HEK293 (cell line): Measurements from ENCODE around the gene MAP3K5.

Source experiments
- CTCF ChIA-PET: fragments of 350-600 bp; formaldehyde crosslinking; extraction: SDS; loops from one replicate; lab custom pipeline; 2021; ENCODE audit warnings: antibody characterized with exemption; lab: Yijun Ruan, JAX
- POLR2A ChIA-PET: fragments of 300-600 bp; formaldehyde crosslinking; extraction: SDS; loops from one replicate; lab custom pipeline; 2020; ENCODE audit warnings: antibody characterized with exemption, inconsistent platforms; lab: Yijun Ruan, JAX
- H3K27ac ChIP-seq: fragments of 200-500 bp; sonication (Bioruptor generic); 2 replicates; pipeline ENCODE4 v1.5.1; 2014; ENCODE audit warnings: low read depth, low read length, control low read depth, inconsistent platforms; ENCODE audit errors: extremely low read depth
- H3K36me3 ChIP-seq, 2 experiments: fragments of 200-500 bp in 1 of 2; sonication (Bioruptor generic) in 1 of 2; 1 replicate in 1 of 2; 2 replicates in 1 of 2; pipeline ENCODE4 v1.5.1; 2014 to 2017; ENCODE audit warnings: inconsistent platforms in 2 of 2, low read length in 2 of 2; ENCODE audit not compliant: control insufficient read depth in 2 of 2, insufficient read depth in 1 of 2
- H3K4me1 ChIP-seq: fragments of 200-500 bp; sonication (Bioruptor generic); 2 replicates; pipeline ENCODE4 v1.5.1; 2014; ENCODE audit warnings: mild to moderate bottlenecking, low read length, inconsistent platforms; ENCODE audit not compliant: control insufficient read depth, insufficient read depth
- H3K4me3 ChIP-seq: 2 replicates; pipeline ENCODE4 v1.5.1; 2011; ENCODE audit warnings: low read depth, mild to moderate bottlenecking, control low read depth, low read length, moderate library complexity
- H3K9me3 ChIP-seq: fragments of 200-500 bp; sonication (Bioruptor generic); 2 replicates; pipeline ENCODE4 v1.5.1; 2014; ENCODE audit warnings: low read depth, low read length, inconsistent platforms; ENCODE audit not compliant: control insufficient read depth, insufficient read depth
- GLIS1 ChIP-seq: fragments of 450-650 bp; formaldehyde crosslinking; IDR thresholded peaks from 2 replicates; pipeline ENCODE4 v1.5.1; 2016; ENCODE audit warnings: missing biosample characterization, missing genetic modification characterization
- HIC1 ChIP-seq: fragments of 450-650 bp; formaldehyde crosslinking; IDR thresholded peaks from 2 replicates; pipeline ENCODE4 v1.5.1; 2016; ENCODE audit warnings: missing biosample characterization, missing genetic modification characterization
- HOXA7 ChIP-seq: sonication (generic); formaldehyde crosslinking; IDR thresholded peaks from 2 replicates; pipeline ENCODE4 v1.8.1; 2022; ENCODE audit warnings: missing genetic modification reagents, borderline replicate concordance
- KLF16 ChIP-seq: fragments of 450-650 bp; formaldehyde crosslinking; IDR thresholded peaks from 2 replicates; pipeline ENCODE4 v1.5.1; 2017; ENCODE audit warnings: missing biosample characterization, missing genetic modification characterization
- ZBTB10 ChIP-seq: fragments of 450-650 bp; formaldehyde crosslinking; IDR thresholded peaks from 2 replicates; pipeline ENCODE4 v1.5.1; 2016; ENCODE audit warnings: missing biosample characterization, missing genetic modification characterization
- ZBTB20 ChIP-seq: fragments of 450-650 bp; formaldehyde crosslinking; IDR thresholded peaks from 2 replicates; pipeline ENCODE4 v1.5.1; 2016; ENCODE audit warnings: missing biosample characterization, missing genetic modification characterization
- ZBTB44 ChIP-seq: fragments of 450-650 bp; IDR thresholded peaks from 2 replicates; pipeline ENCODE4 v1.5.1; 2018; ENCODE audit warnings: missing biosample characterization, mild to moderate bottlenecking, missing genetic modification characterization
- ZBTB7A ChIP-seq: fragments of 450-650 bp; formaldehyde crosslinking; IDR thresholded peaks from 2 replicates; pipeline ENCODE4 v1.5.1; 2016; ENCODE audit warnings: low read depth, missing biosample characterization, missing genetic modification characterization
- ZFP69B ChIP-seq: fragments of 450-650 bp; formaldehyde crosslinking; IDR thresholded peaks from 2 replicates; pipeline ENCODE4 v1.5.1; 2016; ENCODE audit warnings: missing biosample characterization, missing genetic modification characterization
- ZNF114 ChIP-seq: fragments of 450-650 bp; formaldehyde crosslinking; IDR thresholded peaks from 2 replicates; pipeline ENCODE4 v1.5.0; 2017; ENCODE audit warnings: missing biosample characterization, missing genetic modification characterization
- ZNF2 ChIP-seq: fragments of 450-650 bp; formaldehyde crosslinking; IDR thresholded peaks from 2 replicates; pipeline ENCODE4 v1.5.1; 2016; ENCODE audit warnings: missing biosample characterization, missing genetic modification characterization
- ZNF211 ChIP-seq: fragments of 450-650 bp; formaldehyde crosslinking; IDR thresholded peaks from 2 replicates; pipeline ENCODE4 v1.5.1; 2016; ENCODE audit warnings: low read depth, missing biosample characterization, missing genetic modification characterization
- ZNF24 ChIP-seq: fragments of 450-650 bp; formaldehyde crosslinking; IDR thresholded peaks from 2 replicates; pipeline ENCODE4 v1.5.1; 2016; ENCODE audit warnings: missing biosample characterization, missing genetic modification characterization
- ZNF280D ChIP-seq: fragments of 450-650 bp; formaldehyde crosslinking; IDR thresholded peaks from 2 replicates; pipeline ENCODE4 v1.5.1; 2016; ENCODE audit warnings: missing biosample characterization, missing genetic modification characterization
- ZNF394 ChIP-seq: fragments of 450-650 bp; formaldehyde crosslinking; IDR thresholded peaks from 2 replicates; pipeline ENCODE4 v1.5.1; 2016; ENCODE audit warnings: missing biosample characterization, missing genetic modification characterization, mild to moderate bottlenecking, moderate library complexity, borderline replicate concordance
- ZNF473 ChIP-seq: fragments of 450-650 bp; formaldehyde crosslinking; IDR thresholded peaks from 2 replicates; pipeline ENCODE4 v1.5.1; 2017; ENCODE audit warnings: missing biosample characterization, missing genetic modification characterization
- ZNF48 ChIP-seq: fragments of 450-650 bp; formaldehyde crosslinking; IDR thresholded peaks from 2 replicates; pipeline ENCODE4 v1.5.1; 2016; ENCODE audit warnings: missing biosample characterization, missing genetic modification characterization
- ZNF585B ChIP-seq: fragments of 450-650 bp; formaldehyde crosslinking; IDR thresholded peaks from 2 replicates; pipeline ENCODE4 v1.5.1; 2016; ENCODE audit warnings: missing biosample characterization, missing genetic modification characterization
- ZNF623 ChIP-seq: fragments of 450-650 bp; formaldehyde crosslinking; IDR thresholded peaks from 2 replicates; pipeline ENCODE4 v1.5.1; 2016; ENCODE audit warnings: missing biosample characterization, missing genetic modification characterization
- ZNF768 ChIP-seq: fragments of 450-650 bp; formaldehyde crosslinking; IDR thresholded peaks from 2 replicates; pipeline ENCODE4 v1.5.1; 2018; ENCODE audit warnings: missing biosample characterization, mild to moderate bottlenecking, missing genetic modification characterization
- ZSCAN16 ChIP-seq: fragments of 450-650 bp; formaldehyde crosslinking; IDR thresholded peaks from 2 replicates; pipeline ENCODE4 v1.5.1; 2016; ENCODE audit warnings: missing biosample characterization, missing genetic modification characterization
- ZSCAN30 ChIP-seq: fragments of 450-650 bp; IDR thresholded peaks from 2 replicates; pipeline ENCODE4 v1.5.1; 2018; ENCODE audit warnings: missing biosample characterization, mild to moderate bottlenecking, missing genetic modification characterization, moderate library complexity

The MAP3K5 gene

GRCh38 chr6:136684466-136684865 is 107.8 kb downstream of the MAP3K5 start:
- Histone ChIP-seq H3K27ac (no peak overlapping the region), H3K9me3 (no peaks in the 10 kb centered on the region), H3K4me1 (no peaks in the 10 kb centered on the region), H3K36me3 (peaks cover 0 to 3% of the 10 kb centered on the region in 2 experiments; a peak in 2 of 3 replicates), H3K4me3 (no peak overlapping the region)
- no peak for TF ChIP-seq KLF16 (tag by site-specific recombination)
- TF ChIP-seq ZNF585B (tag by site-specific recombination): no peak
- no peak for TF ChIP-seq ZNF48 (tag by site-specific recombination)
- TF ChIP-seq ZNF394 (tag by site-specific recombination): no peak
- no peak for TF ChIP-seq ZSCAN30
- TF ChIP-seq HOXA7: no peak
- no peak for TF ChIP-seq ZNF211 (tag by site-specific recombination)
- TF ChIP-seq ZNF473 (tag by site-specific recombination): no peak
- no peak for TF ChIP-seq GLIS1
- no peak for TF ChIP-seq ZNF24 (tag by site-specific recombination)
- POLR2A ChIA-PET: interaction anchor here (1.2 kb wide), 1 partner anchor 108 kb away, joined by 4 read pairs; the partner anchor contains the start of gene MAP3K5
- CTCF ChIA-PET: interaction anchor here (1.2 kb wide), 1 partner anchor 40 kb away, joined by 4 read pairs; no protein-coding TSS in a partner anchor

GRCh38 chr6:136683209-136683941 is 108.9 kb downstream of the MAP3K5 start:
- POLR2A ChIA-PET: no interaction called here
- Histone ChIP-seq H3K36me3 (peaks cover 0 to 3% of the 10 kb centered on the region in 2 experiments; a peak in 2 of 3 replicates), H3K4me3 (no peak overlapping the region), H3K4me1 (no peaks in the 10 kb centered on the region), H3K9me3 (no peaks in the 10 kb centered on the region), H3K27ac (no peak overlapping the region)
- CTCF ChIA-PET: no interaction called here
- TF ChIP-seq ZSCAN16 (no peak), ZNF768 (tag by site-specific recombination) (no peak), ZBTB44 (tag by site-specific recombination) (no peak), HIC1 (tag by site-specific recombination) (no peak), ZBTB7A (tag by site-specific recombination) (no peak), HOXA7 (no peak), ZBTB20 (tag by site-specific recombination) (no peak), ZNF280D (tag by site-specific recombination) (no peak), ZNF114 (tag by site-specific recombination) (no peak), ZNF2 (tag by site-specific recombination) (no peak), ZNF623 (tag by site-specific recombination) (no peak), ZFP69B (tag by site-specific recombination) (no peak), ZNF473 (tag by site-specific recombination) (no peak), ZBTB10 (tag by site-specific recombination) (no peak)
